ENCODE data around the gene MAGI3. TPM values are rescaled to one million over a fixed set of nuclear protein-coding genes. Genes with fewer than 3 reads are reported as not detected.
"Not testable (repeated sequence)": the region's sequence is repeated elsewhere in the genome, so short reads cannot be mapped to it uniquely, and the experiment has no call there.

Gene MAGI3
- polyA plus RNA-seq, 2 donors = 7.8 to 11.7 TPM

DNA sequence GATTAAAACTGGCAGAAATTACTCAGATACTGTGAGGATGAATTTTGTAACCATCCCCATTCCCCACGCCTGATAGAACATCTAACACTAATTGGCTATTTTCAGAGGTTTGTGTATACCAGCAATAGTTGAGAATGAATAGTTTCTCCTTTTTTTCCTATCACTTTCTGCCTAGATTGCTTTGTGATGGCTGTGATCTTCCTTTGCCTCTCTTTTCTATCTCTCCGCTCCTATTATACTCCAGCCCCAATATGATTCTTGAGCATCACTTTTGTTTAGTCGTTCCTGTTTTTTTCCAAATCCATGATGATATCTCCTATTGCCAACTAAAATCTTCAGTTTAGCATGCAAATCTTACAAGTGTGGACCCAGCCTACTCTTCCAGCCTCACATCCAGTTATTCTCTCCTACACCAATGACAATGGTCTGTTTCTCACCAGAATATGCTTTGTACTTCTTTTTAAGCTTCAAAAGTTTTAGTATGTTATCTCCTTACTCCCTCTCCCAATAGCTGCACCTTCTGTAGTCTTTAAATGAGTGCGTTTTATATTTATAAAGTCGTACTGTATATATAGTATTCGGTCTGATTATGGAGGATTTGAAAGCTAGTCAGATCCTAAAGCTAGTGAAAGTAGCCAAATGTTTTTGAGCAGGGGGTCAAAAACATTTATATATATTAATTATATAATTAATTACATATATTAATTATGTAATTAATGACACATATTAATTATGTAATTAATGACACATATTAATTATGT is 25.2 kb downstream of the MAGI3 start:
- WGBS, 2 donors = 80 to 84% methylated on average over 6 of the region's 6 CpGs
- Histone ChIP-seq H3K9me3 (ENCODE audit: control insufficient read depth in 2 of 2, insufficient read depth in 1 of 2, low read depth in 1 of 2, low read length in 1 of 2) (no peaks in the 10 kb centered on the region), H3K27me3 (ENCODE audit: control insufficient read depth in 1 of 2, insufficient read depth in 2 of 2, low read length in 2 of 2) (no peaks in the 10 kb centered on the region), H3K36me3 (ENCODE audit: control insufficient read depth in 2 of 2, insufficient read depth in 2 of 2, low read length in 1 of 2) (no peaks in the 10 kb centered on the region), H3K4me3 (ENCODE audit: low read depth in 1 of 2, low read length in 2 of 2) (no peak overlapping the region), H3K27ac (ENCODE audit: low read depth in 2 of 2, low read length in 1 of 2) (no peak overlapping the region), H3K4me1 (ENCODE audit: control insufficient read depth in 2 of 2, insufficient read depth in 2 of 2, low read length in 1 of 2) (no peaks in the 10 kb centered on the region)

GRCh38 chr1:113416071-113416470 is 25.8 kb downstream of the MAGI3 start:
- H3K9me3 ChIP-seq (ENCODE audit: control insufficient read depth in 2 of 2, insufficient read depth in 1 of 2, low read depth in 1 of 2, low read length in 1 of 2); H3K27me3 ChIP-seq (ENCODE audit: control insufficient read depth in 1 of 2, insufficient read depth in 2 of 2, low read length in 2 of 2); H3K27ac ChIP-seq (ENCODE audit: low read depth in 2 of 2, low read length in 1 of 2); H3K36me3 ChIP-seq (ENCODE audit: control insufficient read depth in 2 of 2, insufficient read depth in 2 of 2, low read length in 1 of 2); H3K4me1 ChIP-seq (ENCODE audit: control insufficient read depth in 2 of 2, insufficient read depth in 2 of 2, low read length in 1 of 2); H3K4me3 ChIP-seq (ENCODE audit: low read depth in 1 of 2, low read length in 2 of 2): not testable (repeated sequence)

- 88 to 92% methylated on average over 2 of the region's 2 CpGs for WGBS, 2 donors
Observed at GRCh38 chr1:113416496-113416895, 26.2 kb downstream of the MAGI3 start.

DNA sequence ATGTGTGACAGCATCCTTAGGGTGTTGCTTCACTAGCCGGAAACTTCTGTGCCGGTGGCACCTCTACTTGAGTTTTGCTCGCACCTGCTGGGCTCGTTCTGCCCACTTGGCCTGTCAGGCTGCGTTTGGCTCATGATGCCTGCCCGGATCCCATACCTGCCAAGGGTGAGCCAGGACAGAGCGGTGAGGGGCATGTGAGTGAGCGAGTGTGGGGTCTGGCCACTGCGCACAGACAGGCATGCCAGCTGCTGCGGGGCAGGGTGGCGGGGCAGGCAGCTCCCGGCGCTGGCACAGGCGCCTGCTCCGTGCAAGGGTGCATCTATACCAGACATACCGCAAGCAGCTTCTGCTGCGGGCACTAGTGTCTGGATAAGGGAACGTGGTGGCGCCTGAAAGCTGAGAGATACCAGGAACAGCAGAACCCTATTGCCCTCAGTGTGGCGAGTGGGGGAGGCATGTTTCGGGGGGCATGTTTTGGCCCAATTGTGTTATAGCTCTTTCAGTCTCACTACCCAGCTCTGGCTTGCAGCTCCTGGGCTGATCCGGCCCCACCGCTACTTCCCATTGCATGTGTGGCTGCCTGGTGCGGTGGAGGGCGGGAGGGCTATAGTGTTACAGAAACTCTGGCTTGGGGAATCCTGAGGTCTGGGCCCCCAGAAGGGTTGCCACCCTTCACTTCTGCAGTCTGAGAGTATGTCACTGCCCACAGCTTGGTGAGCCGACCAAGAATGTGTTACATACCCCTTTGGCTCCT is 32.2 kb downstream of the MAGI3 start:
- 97 to 99% methylated on average over 26 of the region's 26 CpGs for WGBS, 2 donors

More at GRCh38 chr1:113416496-113416895, 26.2 kb downstream of the MAGI3 start:
- H3K36me3 ChIP-seq (ENCODE audit: control insufficient read depth in 2 of 2, insufficient read depth in 2 of 2, low read length in 1 of 2) = no peaks in the 10 kb centered on the region
- H3K27me3 ChIP-seq (ENCODE audit: control insufficient read depth in 1 of 2, insufficient read depth in 2 of 2, low read length in 2 of 2) = no peaks in the 10 kb centered on the region
- no peaks in the 10 kb centered on the region for H3K4me1 ChIP-seq (ENCODE audit: control insufficient read depth in 2 of 2, insufficient read depth in 2 of 2, low read length in 1 of 2)
- H3K27ac ChIP-seq (ENCODE audit: low read depth in 2 of 2, low read length in 1 of 2) = no peak overlapping the region
- no peak overlapping the region for H3K4me3 ChIP-seq (ENCODE audit: low read depth in 1 of 2, low read length in 2 of 2)
- H3K9me3 ChIP-seq (ENCODE audit: control insufficient read depth in 2 of 2, insufficient read depth in 1 of 2, low read depth in 1 of 2, low read length in 1 of 2) = no peaks in the 10 kb centered on the region

DNA sequence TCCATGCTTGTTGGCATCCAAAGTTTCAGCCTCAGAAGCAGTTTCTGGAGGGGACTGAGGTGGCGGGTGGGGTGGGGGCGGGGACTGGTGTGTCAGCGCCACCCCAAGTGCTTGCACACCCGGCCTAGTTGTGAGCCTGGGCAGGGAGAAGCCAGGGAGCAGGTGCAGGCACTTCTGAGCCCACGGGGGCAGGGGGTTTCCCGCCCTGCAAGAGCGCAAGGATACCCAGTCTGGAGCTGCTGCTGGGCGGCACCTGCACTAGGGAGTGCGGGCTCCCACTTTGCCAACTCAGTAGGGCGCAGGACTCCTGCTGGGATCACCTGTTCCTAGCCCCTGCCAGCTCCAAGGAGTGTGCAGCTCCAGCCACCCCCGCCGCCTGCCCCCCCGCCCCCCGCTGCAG is 33.5 kb downstream of the MAGI3 start:
- no peak overlapping the region for H3K4me3 ChIP-seq (ENCODE audit: low read depth in 1 of 2, low read length in 2 of 2)
- no peaks in the 10 kb centered on the region for H3K27me3 ChIP-seq (ENCODE audit: control insufficient read depth in 1 of 2, insufficient read depth in 2 of 2, low read length in 2 of 2)
- peaks cover 0 to 4% of the 10 kb centered on the region in 2 donors for H3K9me3 ChIP-seq (ENCODE audit: control insufficient read depth in 2 of 2, insufficient read depth in 1 of 2, low read depth in 1 of 2, low read length in 1 of 2)
- H3K4me1 ChIP-seq (ENCODE audit: control insufficient read depth in 2 of 2, insufficient read depth in 2 of 2, low read length in 1 of 2) = no peaks in the 10 kb centered on the region
- 86 to 94% methylated on average over 14 of the region's 14 CpGs for WGBS, 2 donors
- no peaks in the 10 kb centered on the region for H3K36me3 ChIP-seq (ENCODE audit: control insufficient read depth in 2 of 2, insufficient read depth in 2 of 2, low read length in 1 of 2)
- H3K27ac ChIP-seq (ENCODE audit: low read depth in 2 of 2, low read length in 1 of 2) = no peak overlapping the region

More for the DNA sequence above, 32.2 kb downstream of the MAGI3 start:
- H3K36me3 ChIP-seq (ENCODE audit: control insufficient read depth in 2 of 2, insufficient read depth in 2 of 2, low read length in 1 of 2) = no peaks in the 10 kb centered on the region
- no peak overlapping the region for H3K27ac ChIP-seq (ENCODE audit: low read depth in 2 of 2, low read length in 1 of 2)
- H3K4me3 ChIP-seq (ENCODE audit: low read depth in 1 of 2, low read length in 2 of 2) = no peak overlapping the region
- H3K27me3 ChIP-seq (ENCODE audit: control insufficient read depth in 1 of 2, insufficient read depth in 2 of 2, low read length in 2 of 2) = no peaks in the 10 kb centered on the region
- no peaks in the 10 kb centered on the region for H3K4me1 ChIP-seq (ENCODE audit: control insufficient read depth in 2 of 2, insufficient read depth in 2 of 2, low read length in 1 of 2)
- peaks cover 0 to 4% of the 10 kb centered on the region in 2 donors for H3K9me3 ChIP-seq (ENCODE audit: control insufficient read depth in 2 of 2, insufficient read depth in 1 of 2, low read depth in 1 of 2, low read length in 1 of 2)

GRCh38 chr1:113429461-113430153 is 39.3 kb downstream of the MAGI3 start:
- Histone ChIP-seq H3K27me3 (ENCODE audit: control insufficient read depth in 1 of 2, insufficient read depth in 2 of 2, low read length in 2 of 2) (no peaks in the 10 kb centered on the region), H3K9me3 (ENCODE audit: control insufficient read depth in 2 of 2, insufficient read depth in 1 of 2, low read depth in 1 of 2, low read length in 1 of 2) (no peaks in the 10 kb centered on the region), H3K36me3 (ENCODE audit: control insufficient read depth in 2 of 2, insufficient read depth in 2 of 2, low read length in 1 of 2) (no peaks in the 10 kb centered on the region), H3K4me3 (ENCODE audit: low read depth in 1 of 2, low read length in 2 of 2) (no peak overlapping the region), H3K27ac (ENCODE audit: low read depth in 2 of 2, low read length in 1 of 2) (no peak overlapping the region), H3K4me1 (ENCODE audit: control insufficient read depth in 2 of 2, insufficient read depth in 2 of 2, low read length in 1 of 2) (no peaks in the 10 kb centered on the region)
- 87 to 90% methylated on average over 3 of the region's 3 CpGs for WGBS, 2 donors

GRCh38 chr1:113433184-113433583 is 42.9 kb downstream of the MAGI3 start:
- Histone ChIP-seq H3K27me3 (ENCODE audit: control insufficient read depth in 1 of 2, insufficient read depth in 2 of 2, low read length in 2 of 2) (no peaks in the 10 kb centered on the region), H3K4me1 (ENCODE audit: control insufficient read depth in 2 of 2, insufficient read depth in 2 of 2, low read length in 1 of 2) (no peaks in the 10 kb centered on the region), H3K36me3 (ENCODE audit: control insufficient read depth in 2 of 2, insufficient read depth in 2 of 2, low read length in 1 of 2) (no peaks in the 10 kb centered on the region), H3K4me3 (ENCODE audit: low read depth in 1 of 2, low read length in 2 of 2) (no peak overlapping the region), H3K27ac (ENCODE audit: low read depth in 2 of 2, low read length in 1 of 2) (no peak overlapping the region), H3K9me3 (ENCODE audit: control insufficient read depth in 2 of 2, insufficient read depth in 1 of 2, low read depth in 1 of 2, low read length in 1 of 2) (no peaks in the 10 kb centered on the region)

- no peak overlapping the region for H3K27ac ChIP-seq (ENCODE audit: low read depth in 2 of 2, low read length in 1 of 2)
Observed at GRCh38 chr1:113434081-113434873, 44.0 kb downstream of the MAGI3 start.

GRCh38 chr1:113434874-113435175 is 44.5 kb downstream of the MAGI3 start:
- no peaks in the 10 kb centered on the region for H3K9me3 ChIP-seq (ENCODE audit: control insufficient read depth in 2 of 2, insufficient read depth in 1 of 2, low read depth in 1 of 2, low read length in 1 of 2)
- no peak overlapping the region for H3K4me3 ChIP-seq (ENCODE audit: low read depth in 1 of 2, low read length in 2 of 2)
- H3K36me3 ChIP-seq (ENCODE audit: control insufficient read depth in 2 of 2, insufficient read depth in 2 of 2, low read length in 1 of 2) = no peaks in the 10 kb centered on the region
- H3K4me1 ChIP-seq (ENCODE audit: control insufficient read depth in 2 of 2, insufficient read depth in 2 of 2, low read length in 1 of 2) = no peaks in the 10 kb centered on the region
- H3K27ac ChIP-seq (ENCODE audit: low read depth in 2 of 2, low read length in 1 of 2) = no peak overlapping the region
- 94 to 99% methylated on average over 2 of the region's 2 CpGs for whole genome bisulfite sequencing, 2 donors
- no peaks in the 10 kb centered on the region for H3K27me3 ChIP-seq (ENCODE audit: control insufficient read depth in 1 of 2, insufficient read depth in 2 of 2, low read length in 2 of 2)

More at GRCh38 chr1:113434081-113434873, 44.0 kb downstream of the MAGI3 start:
- Histone ChIP-seq H3K4me1 (ENCODE audit: control insufficient read depth in 2 of 2, insufficient read depth in 2 of 2, low read length in 1 of 2) (no peaks in the 10 kb centered on the region), H3K36me3 (ENCODE audit: control insufficient read depth in 2 of 2, insufficient read depth in 2 of 2, low read length in 1 of 2) (no peaks in the 10 kb centered on the region), H3K27me3 (ENCODE audit: control insufficient read depth in 1 of 2, insufficient read depth in 2 of 2, low read length in 2 of 2) (no peaks in the 10 kb centered on the region), H3K4me3 (ENCODE audit: low read depth in 1 of 2, low read length in 2 of 2) (no peak overlapping the region), H3K9me3 (ENCODE audit: control insufficient read depth in 2 of 2, insufficient read depth in 1 of 2, low read depth in 1 of 2, low read length in 1 of 2) (no peaks in the 10 kb centered on the region)
- WGBS, 2 donors = 86 to 99% methylated on average over 2 of the region's 2 CpGs
